Epithelial cell of prostate (primary cell): ENCODE results near the gene CTIF.
A peak's percentile ranks its signal among the peaks of the same experiment; 100 is the strongest.

Experiments
- DNase-seq: peaks from one replicate; pipeline ENCODE4 v3.0.0-alpha.2; 2011; ENCODE audit warnings: low read depth, low spot score
- H3K27ac ChIP-seq: fragments of 450-650 bp; 2 replicates; pipeline ENCODE4 v1.5.1; 2017; ENCODE audit warnings: mild to moderate bottlenecking

The CTIF gene

GRCh38 chr18:48531082-48531403 is 7.8 kb upstream of the CTIF start:
- H3K27ac ChIP-seq, result no peak overlapping the region
- no peak for DNase-seq

- no peak overlapping the region for H3K27ac ChIP-seq
- DNase-seq, result no peak
Measured at GRCh38 chr18:48531908-48532307, 6.9 kb upstream of the CTIF start.

GRCh38 chr18:48533340-48534070 is 5.3 kb upstream of the CTIF start:
- H3K27ac ChIP-seq, result no peak overlapping the region
- no peak for DNase-seq

GRCh38 chr18:48534364-48534763 is 4.5 kb upstream of the CTIF start:
- no peak overlapping the region for H3K27ac ChIP-seq
- no peak for DNase-seq

GRCh38 chr18:48535956-48536355 is 2.9 kb upstream of the CTIF start:
- DNase-seq, result no peak
- H3K27ac ChIP-seq, result no peak overlapping the region

GRCh38 chr18:48536516-48536915 is 2.3 kb upstream of the CTIF start:
- H3K27ac ChIP-seq, result no peak overlapping the region
- DNase-seq, result no peak

- H3K27ac ChIP-seq, result peak overlapping the region; percentile 91
- DNase-seq, result no peak
Measured at GRCh38 chr18:48539406-48540250, 797 bp downstream of the CTIF start.

GRCh38 chr18:48540251-48541025 is 1.6 kb downstream of the CTIF start:
- DNase-seq, result no peak
- peak overlapping the region; percentile 91 for H3K27ac ChIP-seq

- no peak for DNase-seq
- peak overlapping the region; percentile 91 for H3K27ac ChIP-seq
Measured at GRCh38 chr18:48541026-48541746, 2.4 kb downstream of the CTIF start.

- peak overlapping the region; percentile 91 for H3K27ac ChIP-seq
- DNase-seq, result no peak
Measured at GRCh38 chr18:48541747-48542400, 3.0 kb downstream of the CTIF start.

GRCh38 chr18:48542513-48543181 is 3.8 kb downstream of the CTIF start:
- DNase-seq, result peak; percentile 50
- peak overlapping the region; percentile 91 for H3K27ac ChIP-seq

GRCh38 chr18:48543228-48543627 is 4.4 kb downstream of the CTIF start:
- no peak for DNase-seq
- peak overlapping the region; percentile 91 for H3K27ac ChIP-seq

GRCh38 chr18:48544116-48544515 is 5.3 kb downstream of the CTIF start:
- no peak for DNase-seq
- H3K27ac ChIP-seq, result no peak overlapping the region

GRCh38 chr18:48544661-48545415 is 6.0 kb downstream of the CTIF start:
- no peak for DNase-seq
- peak overlapping the region; percentile 94 for H3K27ac ChIP-seq

GRCh38 chr18:48545757-48546321 is 7.0 kb downstream of the CTIF start:
- DNase-seq, result no peak
- H3K27ac ChIP-seq, result peak overlapping the region; percentile 94

- H3K27ac ChIP-seq, result peak overlapping the region; percentile 94
- no peak for DNase-seq
Measured at GRCh38 chr18:48546396-48546795, 7.6 kb downstream of the CTIF start.

- peak overlapping the region; percentile 94 for H3K27ac ChIP-seq
- DNase-seq, result no peak
Measured at GRCh38 chr18:48547531-48547981, 8.7 kb downstream of the CTIF start.
